MCF 10A (cell line): ENCODE measurements around the gene SLX4IP. TPM values are rescaled to one million over a fixed set of nuclear protein-coding genes. Genes with fewer than 3 reads are reported as not detected.

Experiments used
- BruUV-seq: library from RNA; stranded (reverse); fragments of 400-500 nt; replicated peaks from 2 replicates; lab custom pipeline; 2021; lab: Mats Ljungman, UMichigan
- CTCF ChIA-PET: fragments of 300-600 bp; sonication (Branson Sonifier 250); formaldehyde crosslinking; extraction: SDS; loops from one replicate; lab custom pipeline; 2021; ENCODE audit warnings: antibody characterized with exemption, inconsistent platforms; lab: Yijun Ruan, JAX
- POLR2A ChIA-PET: fragments of 300-600, 350-650 bp; sonication (Branson Sonifier 250); formaldehyde crosslinking; extraction: SDS; loops from one replicate; lab custom pipeline; 2020; ENCODE audit warnings: antibody characterized with exemption, inconsistent platforms; lab: Yijun Ruan, JAX
- DNase-seq: peaks from one replicate; pipeline ENCODE4 v3.0.0-alpha.2; 2018; ENCODE audit not compliant: unreplicated experiment
- H3K27ac Mint-ChIP-seq: one replicate; pipeline ENCODE4 v1.8.0; 2022; ENCODE audit warnings: mild to moderate bottlenecking, low read depth, mixed read lengths; ENCODE audit not compliant: unreplicated experiment
- H3K27me3 Mint-ChIP-seq: one replicate; pipeline ENCODE4 v1.8.0; 2022; ENCODE audit warnings: mixed read lengths; ENCODE audit not compliant: insufficient read depth, unreplicated experiment
- H3K36me3 Mint-ChIP-seq: one replicate; pipeline ENCODE4 v1.8.0; 2022; ENCODE audit warnings: mild to moderate bottlenecking, moderate library complexity, mixed read lengths; ENCODE audit not compliant: insufficient read depth, unreplicated experiment
- H3K4me1 Mint-ChIP-seq: one replicate; pipeline ENCODE4 v1.8.0; 2022; ENCODE audit warnings: mixed read lengths; ENCODE audit not compliant: insufficient read depth, unreplicated experiment
- H3K4me3 Mint-ChIP-seq: one replicate; pipeline ENCODE4 v1.8.0; 2022; ENCODE audit warnings: mild to moderate bottlenecking, moderate library complexity, mixed read lengths; ENCODE audit not compliant: unreplicated experiment
- H3K9me3 Mint-ChIP-seq: one replicate; pipeline ENCODE4 v1.8.0; 2022; ENCODE audit warnings: mixed read lengths; ENCODE audit not compliant: unreplicated experiment
- intact Hi-C: fragments of 100-400 bp; cut with micrococcal nuclease; formaldehyde crosslinking; loops from 2 replicates; pipeline ENCODE4 v1.14.1; 2022
- total RNA-seq: library from RNA; stranded (reverse); gene quantifications from 2 replicates; pipeline ENCODE4 v1.2.3, GENCODE V29; 2022
- TF ChIP-seq, protein P1 (sequence below): fragments of 200-600 bp; IDR thresholded peaks from one replicate; pipeline ENCODE4 v1.8.0; 2022; ENCODE audit warnings: antibody characterized with exemption, mild to moderate bottlenecking; ENCODE audit not compliant: unreplicated experiment

SLX4IP gene
- total RNA-seq, 1 experiment from 2014 or later = 11.2 TPM

DNA sequence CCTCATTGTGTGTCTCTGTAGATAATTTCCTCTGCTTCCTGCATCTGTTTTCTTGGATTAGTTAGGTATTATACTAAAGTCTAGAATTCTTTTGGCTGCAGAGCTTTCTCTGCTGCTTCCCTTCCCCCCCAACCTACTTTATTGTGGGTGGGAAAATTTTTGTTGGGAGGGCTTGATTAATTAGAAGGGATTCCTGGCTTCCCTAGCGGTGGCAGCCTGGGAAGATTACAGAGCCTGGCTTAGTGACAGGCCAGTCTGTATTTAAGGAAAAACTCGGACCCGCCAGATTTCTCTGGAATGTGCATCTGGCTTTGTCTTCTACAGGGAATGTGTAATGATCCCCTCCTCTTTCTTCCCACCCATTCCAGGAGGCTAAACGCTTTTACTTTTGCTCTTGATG, 31.2 kb downstream of the SLX4IP start:
- no peak for DNase-seq
- ChIA-PET POLR2A (interaction anchor here (1.1 to 1.2 kb wide), 3 partner anchors 32 to 86 kb away, joined by 3 to 5 read pairs (median 4); partner anchors contain the start of genes MKKS and SLX4IP), CTCF (interaction anchor here (1.0 to 1.1 kb wide), 2 partner anchors 39 to 70 kb away, joined by 4 to 6 read pairs; no protein-coding TSS in a partner anchor)
- Mint-ChIP-seq H3K27me3 (no peaks in the 10 kb centered on the region), H3K36me3 (peaks cover 11% of the 10 kb centered on the region), H3K9me3 (peaks cover 15% of the 10 kb centered on the region), H3K4me3 (no peak overlapping the region), H3K27ac (no peak overlapping the region), H3K4me1 (peaks cover 13% of the 10 kb centered on the region)
- TF ChIP-seq, protein P1, sequence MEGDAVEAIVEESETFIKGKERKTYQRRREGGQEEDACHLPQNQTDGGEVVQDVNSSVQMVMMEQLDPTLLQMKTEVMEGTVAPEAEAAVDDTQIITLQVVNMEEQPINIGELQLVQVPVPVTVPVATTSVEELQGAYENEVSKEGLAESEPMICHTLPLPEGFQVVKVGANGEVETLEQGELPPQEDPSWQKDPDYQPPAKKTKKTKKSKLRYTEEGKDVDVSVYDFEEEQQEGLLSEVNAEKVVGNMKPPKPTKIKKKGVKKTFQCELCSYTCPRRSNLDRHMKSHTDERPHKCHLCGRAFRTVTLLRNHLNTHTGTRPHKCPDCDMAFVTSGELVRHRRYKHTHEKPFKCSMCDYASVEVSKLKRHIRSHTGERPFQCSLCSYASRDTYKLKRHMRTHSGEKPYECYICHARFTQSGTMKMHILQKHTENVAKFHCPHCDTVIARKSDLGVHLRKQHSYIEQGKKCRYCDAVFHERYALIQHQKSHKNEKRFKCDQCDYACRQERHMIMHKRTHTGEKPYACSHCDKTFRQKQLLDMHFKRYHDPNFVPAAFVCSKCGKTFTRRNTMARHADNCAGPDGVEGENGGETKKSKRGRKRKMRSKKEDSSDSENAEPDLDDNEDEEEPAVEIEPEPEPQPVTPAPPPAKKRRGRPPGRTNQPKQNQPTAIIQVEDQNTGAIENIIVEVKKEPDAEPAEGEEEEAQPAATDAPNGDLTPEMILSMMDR = no peak
- no TSS peak for BruUV-seq
- intact Hi-C loops = loop anchor here (5.0 to 10.0 kb wide), 2 partner anchors 738 to 1076 kb away; no protein-coding TSS in a partner anchor

DNA sequence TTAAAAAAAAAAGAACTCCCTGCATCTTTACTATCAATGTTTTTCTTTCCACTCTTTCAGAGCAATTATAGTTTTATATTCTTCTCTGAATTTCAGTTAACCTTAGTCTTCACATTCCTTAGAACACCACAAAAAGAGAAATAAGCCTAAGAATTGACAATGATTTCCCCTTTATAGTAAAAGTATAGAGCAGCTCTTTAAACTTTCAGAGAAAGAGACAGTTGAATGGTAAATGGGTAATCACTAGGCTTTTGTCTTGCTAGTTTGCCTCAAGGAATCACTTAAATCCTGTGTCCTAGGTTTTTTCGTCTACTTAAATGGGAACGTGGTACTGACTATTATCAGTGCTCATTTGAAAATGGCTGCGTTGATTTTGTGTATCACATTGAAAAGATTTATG, 31.8 kb downstream of the SLX4IP start:
- no peaks in the 10 kb centered on the region for H3K27me3 Mint-ChIP-seq
- ChIA-PET POLR2A (interaction anchor here (1.1 to 1.2 kb wide), 3 partner anchors 32 to 85 kb away, joined by 3 to 5 read pairs (median 4); partner anchors contain the start of genes MKKS and SLX4IP), CTCF (interaction anchor here (0.6 to 2.4 kb wide), 5 partner anchors 69 to 951 kb away, joined by 3 to 22 read pairs (median 4); no protein-coding TSS in a partner anchor)
- H3K4me1 Mint-ChIP-seq = peaks cover 13% of the 10 kb centered on the region
- H3K4me3 Mint-ChIP-seq = no peak overlapping the region
- no peak for DNase-seq
- H3K9me3 Mint-ChIP-seq = peaks cover 15% of the 10 kb centered on the region
- BruUV-seq = no TSS peak
- intact Hi-C loops = loop anchor here (5.0 to 10.0 kb wide), 2 partner anchors 738 to 1075 kb away; no protein-coding TSS in a partner anchor
- no peak overlapping the region for H3K27ac Mint-ChIP-seq
- H3K36me3 Mint-ChIP-seq = peaks cover 11% of the 10 kb centered on the region
- TF ChIP-seq, protein P1 = no peak

DNA sequence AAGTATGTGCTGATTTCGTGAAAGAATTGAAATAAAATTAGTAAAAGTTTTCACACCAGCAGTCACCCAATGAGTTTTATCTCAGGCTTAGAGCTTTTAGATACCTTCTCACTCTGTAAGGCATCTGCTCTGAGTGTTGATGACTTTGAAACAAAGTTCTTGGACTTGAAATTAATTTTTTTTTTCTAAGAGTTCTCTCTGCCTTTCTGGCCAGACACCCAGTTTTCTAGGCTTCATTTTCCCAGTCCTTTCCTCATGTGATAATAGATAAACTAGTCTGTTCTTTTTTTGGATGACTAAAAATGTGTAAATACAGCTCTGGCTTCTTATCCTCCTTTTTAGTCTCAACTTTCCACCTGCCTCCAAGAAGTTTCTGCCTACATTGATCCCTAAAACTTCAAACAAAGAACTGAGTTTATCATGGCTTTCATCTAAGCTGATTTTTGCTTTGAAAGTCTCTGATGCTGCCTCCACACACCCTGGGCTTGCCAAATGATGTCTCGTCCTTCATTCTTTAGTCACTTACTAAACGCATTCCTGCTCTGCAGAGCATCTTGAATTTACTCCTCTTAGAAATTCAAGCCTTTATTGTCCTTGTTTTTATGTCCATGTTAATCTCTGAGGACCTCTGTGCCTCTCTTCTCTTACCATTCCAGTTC, 32.7 kb downstream of the SLX4IP start:
- Mint-ChIP-seq H3K4me3 (no peak overlapping the region), H3K36me3 (peaks cover 11% of the 10 kb centered on the region), H3K27ac (peak overlapping the region; percentile 10), H3K4me1 (peaks cover 13% of the 10 kb centered on the region), H3K9me3 (peaks cover 9% of the 10 kb centered on the region), H3K27me3 (no peaks in the 10 kb centered on the region)
- BruUV-seq = no TSS peak
- TF ChIP-seq, protein P1 = no peak
- intact Hi-C loops = loop anchor here (2.0 to 10.0 kb wide), 3 partner anchors 199 to 1074 kb away; no protein-coding TSS in a partner anchor
- ChIA-PET POLR2A (interaction anchor here (0.7 to 2.1 kb wide), 6 partner anchors 37 to 1023 kb away, joined by 3 to 13 read pairs (median 3); no protein-coding TSS in a partner anchor), CTCF (interaction anchor here (0.7 to 2.4 kb wide), 12 partner anchors 16 to 489 kb away, joined by 3 to 22 read pairs (median 4); no protein-coding TSS in a partner anchor)
- DNase-seq = no peak

DNA sequence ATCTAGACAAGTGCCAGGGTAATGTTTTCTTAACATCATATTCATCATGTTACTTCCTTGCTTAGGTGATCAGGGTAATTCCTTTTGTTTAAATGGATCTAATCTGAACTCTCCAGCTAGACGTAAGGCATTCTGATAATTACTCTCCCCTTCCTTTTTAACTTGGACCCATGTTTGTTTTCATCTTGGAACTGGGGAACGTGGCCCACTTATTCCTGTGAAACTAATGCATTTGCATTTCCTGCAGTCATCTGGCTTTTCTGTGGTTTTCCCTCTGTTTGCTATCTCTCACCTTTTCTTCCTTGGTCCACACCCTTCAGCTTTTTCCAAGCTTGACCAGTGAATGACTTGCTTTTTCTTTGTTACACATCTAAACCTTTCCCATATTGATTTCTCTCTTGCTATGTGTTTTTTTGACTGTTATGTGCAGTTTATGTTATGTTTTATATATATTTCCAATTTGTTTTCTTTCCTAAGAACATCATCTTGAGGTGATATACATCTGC, 33.3 kb downstream of the SLX4IP start:
- Mint-ChIP-seq H3K4me3 (no peak overlapping the region), H3K27ac (peak overlapping the region; percentile 10), H3K36me3 (peaks cover 10% of the 10 kb centered on the region), H3K9me3 (peaks cover 6% of the 10 kb centered on the region), H3K27me3 (no peaks in the 10 kb centered on the region), H3K4me1 (peaks cover 13% of the 10 kb centered on the region)
- ChIA-PET POLR2A (interaction anchor here (0.7 to 2.1 kb wide), 7 partner anchors 8 to 1022 kb away, joined by 3 to 13 read pairs (median 4); partner anchors contain the start of gene MKKS), CTCF (interaction anchor here (0.6 to 2.4 kb wide), 23 partner anchors 16 to 851 kb away, joined by 3 to 22 read pairs (median 3); partner anchors contain the start of gene MKKS)
- DNase-seq = no peak
- BruUV-seq = no TSS peak
- intact Hi-C loops = loop anchor here (2.0 to 10.0 kb wide), 3 partner anchors 198 to 1074 kb away; no protein-coding TSS in a partner anchor
- TF ChIP-seq, protein P1 = no peak
